HL-60 (cell line): ENCODE results near the gene LNPK.

Experiments used
- POLR2AphosphoS5 ChIP-seq: IDR thresholded peaks from 2 replicates; pipeline ENCODE4 v1.6.1; 2012; ENCODE audit warnings: low read depth
- TF ChIP-seq, protein P1 (sequence below): IDR thresholded peaks from one replicate; pipeline ENCODE4 v1.5.1; 2011; ENCODE audit warnings: low read length, control low read depth, inconsistent platforms; ENCODE audit not compliant: insufficient read depth
- TF ChIP-seq, protein P2 (sequence below): IDR thresholded peaks from 2 replicates; pipeline ENCODE4 v1.6.1; 2012; ENCODE audit warnings: low read depth; ENCODE audit not compliant: insufficient replicate concordance

DNA sequence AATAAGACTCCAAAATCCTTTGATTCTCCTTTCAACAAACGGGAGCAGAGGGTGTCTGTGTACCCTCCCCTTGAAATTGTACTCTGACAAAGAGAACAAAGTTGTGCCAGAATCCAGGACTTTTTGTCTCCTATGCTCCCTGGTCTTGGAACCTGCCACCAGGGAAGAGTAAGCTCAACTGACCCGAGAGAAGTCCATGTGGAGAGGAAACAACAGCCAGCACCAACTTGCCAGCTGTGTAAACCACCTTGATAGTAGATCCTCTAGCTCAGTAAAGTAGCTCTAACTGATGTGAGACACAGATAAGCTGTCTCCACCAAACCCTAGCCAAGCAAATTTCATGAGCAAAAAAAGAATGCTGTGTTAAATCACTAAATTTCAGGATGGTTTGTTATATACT, 46.9 kb downstream of the LNPK start:
- TF ChIP-seq, protein P1, sequence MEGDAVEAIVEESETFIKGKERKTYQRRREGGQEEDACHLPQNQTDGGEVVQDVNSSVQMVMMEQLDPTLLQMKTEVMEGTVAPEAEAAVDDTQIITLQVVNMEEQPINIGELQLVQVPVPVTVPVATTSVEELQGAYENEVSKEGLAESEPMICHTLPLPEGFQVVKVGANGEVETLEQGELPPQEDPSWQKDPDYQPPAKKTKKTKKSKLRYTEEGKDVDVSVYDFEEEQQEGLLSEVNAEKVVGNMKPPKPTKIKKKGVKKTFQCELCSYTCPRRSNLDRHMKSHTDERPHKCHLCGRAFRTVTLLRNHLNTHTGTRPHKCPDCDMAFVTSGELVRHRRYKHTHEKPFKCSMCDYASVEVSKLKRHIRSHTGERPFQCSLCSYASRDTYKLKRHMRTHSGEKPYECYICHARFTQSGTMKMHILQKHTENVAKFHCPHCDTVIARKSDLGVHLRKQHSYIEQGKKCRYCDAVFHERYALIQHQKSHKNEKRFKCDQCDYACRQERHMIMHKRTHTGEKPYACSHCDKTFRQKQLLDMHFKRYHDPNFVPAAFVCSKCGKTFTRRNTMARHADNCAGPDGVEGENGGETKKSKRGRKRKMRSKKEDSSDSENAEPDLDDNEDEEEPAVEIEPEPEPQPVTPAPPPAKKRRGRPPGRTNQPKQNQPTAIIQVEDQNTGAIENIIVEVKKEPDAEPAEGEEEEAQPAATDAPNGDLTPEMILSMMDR, result no peak
- TF ChIP-seq, protein P2, sequence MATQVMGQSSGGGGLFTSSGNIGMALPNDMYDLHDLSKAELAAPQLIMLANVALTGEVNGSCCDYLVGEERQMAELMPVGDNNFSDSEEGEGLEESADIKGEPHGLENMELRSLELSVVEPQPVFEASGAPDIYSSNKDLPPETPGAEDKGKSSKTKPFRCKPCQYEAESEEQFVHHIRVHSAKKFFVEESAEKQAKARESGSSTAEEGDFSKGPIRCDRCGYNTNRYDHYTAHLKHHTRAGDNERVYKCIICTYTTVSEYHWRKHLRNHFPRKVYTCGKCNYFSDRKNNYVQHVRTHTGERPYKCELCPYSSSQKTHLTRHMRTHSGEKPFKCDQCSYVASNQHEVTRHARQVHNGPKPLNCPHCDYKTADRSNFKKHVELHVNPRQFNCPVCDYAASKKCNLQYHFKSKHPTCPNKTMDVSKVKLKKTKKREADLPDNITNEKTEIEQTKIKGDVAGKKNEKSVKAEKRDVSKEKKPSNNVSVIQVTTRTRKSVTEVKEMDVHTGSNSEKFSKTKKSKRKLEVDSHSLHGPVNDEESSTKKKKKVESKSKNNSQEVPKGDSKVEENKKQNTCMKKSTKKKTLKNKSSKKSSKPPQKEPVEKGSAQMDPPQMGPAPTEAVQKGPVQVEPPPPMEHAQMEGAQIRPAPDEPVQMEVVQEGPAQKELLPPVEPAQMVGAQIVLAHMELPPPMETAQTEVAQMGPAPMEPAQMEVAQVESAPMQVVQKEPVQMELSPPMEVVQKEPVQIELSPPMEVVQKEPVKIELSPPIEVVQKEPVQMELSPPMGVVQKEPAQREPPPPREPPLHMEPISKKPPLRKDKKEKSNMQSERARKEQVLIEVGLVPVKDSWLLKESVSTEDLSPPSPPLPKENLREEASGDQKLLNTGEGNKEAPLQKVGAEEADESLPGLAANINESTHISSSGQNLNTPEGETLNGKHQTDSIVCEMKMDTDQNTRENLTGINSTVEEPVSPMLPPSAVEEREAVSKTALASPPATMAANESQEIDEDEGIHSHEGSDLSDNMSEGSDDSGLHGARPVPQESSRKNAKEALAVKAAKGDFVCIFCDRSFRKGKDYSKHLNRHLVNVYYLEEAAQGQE, result no peak
- TF ChIP-seq POLR2AphosphoS5, result no peak
